Right lobe of liver (tissue), 6 donors: ENCODE data around the gene UBASH3B. TPM values are rescaled to one million over a fixed set of nuclear protein-coding genes. Genes with fewer than 3 reads are reported as not detected.

ENCODE experiments used
- ATAC-seq, 4 donors: fragments of 200-7000 bp; cut with Tn5 transposase; one replicate each; pipeline ENCODE4 v1.9.1; 2020; ENCODE audit warnings: mild to moderate bottlenecking in 4 of 4, moderate library complexity in 4 of 4
- DNase-seq, 3 donors: peaks; one replicate each; pipeline ENCODE4 v3.0.0-alpha.2; 2020
- H3K27ac ChIP-seq, 3 donors: fragments of 200-600 bp; one replicate each; pipeline ENCODE4 v1.8.0; 2022
- H3K27me3 ChIP-seq, 2 donors: fragments of 200-600 bp; one replicate each; pipeline ENCODE4 v1.8.0; 2022
- H3K36me3 ChIP-seq, 4 donors: fragments of 200-600 bp; sonication (generic) in 1 of 4; one replicate each; pipeline versions ENCODE4 v1.5.1 to v1.8.0; 2017 to 2022; ENCODE audit warnings: control low read depth in 1 of 4
- H3K4me1 ChIP-seq, 4 donors: fragments of 200-600 bp; sonication (generic) in 1 of 4; one replicate each; pipeline versions ENCODE4 v1.5.1 to v1.8.0; 2017 to 2022; ENCODE audit warnings: control low read depth in 1 of 4
- H3K4me3 ChIP-seq, 3 donors: fragments of 200-600 bp; one replicate each; pipeline ENCODE4 v1.8.0; 2022
- H3K9me3 ChIP-seq, 4 donors: fragments of 200-600 bp; sonication (generic) in 1 of 4; one replicate each; pipeline versions ENCODE4 v1.5.1 to v1.8.0; 2017 to 2022; ENCODE audit warnings: control low read depth in 1 of 4
- CTCF ChIP-seq, 4 donors: fragments of 200-600 bp in 3 of 4; fragments of 450-650 bp in 1 of 4; IDR thresholded peaks; one replicate each; pipeline versions ENCODE4 v1.5.1 to v1.8.0; 2016 to 2022; ENCODE audit warnings: antibody characterized with exemption in 4 of 4, mild to moderate bottlenecking in 2 of 4
- POLR2A ChIP-seq: fragments of 450-650 bp; IDR thresholded peaks from one replicate; pipeline ENCODE4 v1.6.1; 2017; ENCODE audit warnings: antibody characterized with exemption, mild to moderate bottlenecking
- WGBS: methylation state at CpG from one replicate; pipeline ENCODE4 v1.1.6; 2018; ENCODE audit warnings: low coverage, low lambda C conversion rate; ENCODE audit not compliant: insufficient coverage; ENCODE audit errors: missing lambda C conversion rate; 5-methylcytosine and 5-hydroxymethylcytosine counted together
- intact Hi-C, 2 donors: fragments of 100-400 bp; cut with DNase I; formaldehyde crosslinking; loops; one replicate each; pipeline versions ENCODE4 v1.11.2 to v1.14.1; 2022
- total RNA-seq, 6 experiments: library from RNA; depleted of rRNA in 2 of 6; stranded (reverse); fragments of >200 nt in 2 of 6; fragmentation: NEBNext Ultra II Directional in 3 of 6; extraction: Animal tissue kit (Norgen Biotek cat#: 25700) in 3 of 6; gene quantifications; one replicate each; pipeline versions ENCODE4 v1.1.0 to v1.2.4, GENCODE V29; 2016 to 2023
- donor health status: DM: no; HTN: yes; CAD: no.
- donor health status: DM: no; HTN: no; CAD: no.
- donor health status: DM: no; HTN: no; CAD: no.
- donor health status: DM: no; HTN: yes; CAD: no.
- donor health status: DM: no; HTN: yes; CAD: no.

The UBASH3B gene
- total RNA-seq, 6 experiments from 2014 or later: 1.7 to 10.5 (median 2.4) TPM

GRCh38 chr11:122852796-122853160 lies 197.3 kb downstream of the UBASH3B start:
- 36% methylated on average over 3 of the region's 5 CpGs for WGBS
- H3K27ac ChIP-seq: no peak overlapping the region

GRCh38 chr11:122853261-122853660 lies 197.7 kb downstream of the UBASH3B start:
- TF ChIP-seq CTCF (IDR thresholded peaks at IDR 0.05): no peak
- no peak for TF ChIP-seq POLR2A
- Histone ChIP-seq H3K36me3 (no peaks in the 10 kb centered on the region), H3K9me3 (no peaks in the 10 kb centered on the region), H3K27ac (no peak overlapping the region), H3K27me3 (no peaks in the 10 kb centered on the region), H3K4me3 (no peak overlapping the region), H3K4me1 (no peaks in the 10 kb centered on the region)
- intact Hi-C loops: loop anchor here in 1 of 2 donors (10.0 kb wide), 1 partner anchor 228 kb away; no protein-coding TSS in a partner anchor
- 81% methylated on average over 10 of the region's 11 CpGs for WGBS
- ATAC-seq (no peak), DNase-seq (no peak)

More at GRCh38 chr11:122852796-122853160, 197.3 kb downstream of the UBASH3B start:
- DNase-seq (no peak), ATAC-seq (no peak)
- Histone ChIP-seq H3K36me3 (no peaks in the 10 kb centered on the region), H3K4me3 (no peak overlapping the region), H3K4me1 (no peaks in the 10 kb centered on the region), H3K27me3 (no peaks in the 10 kb centered on the region), H3K9me3 (no peaks in the 10 kb centered on the region)
- intact Hi-C loops: loop anchor here in 1 of 2 donors (10.0 kb wide), 1 partner anchor 228 kb away; no protein-coding TSS in a partner anchor
- TF ChIP-seq CTCF (IDR thresholded peaks at IDR 0.05) (no peak), POLR2A (no peak)

- no peaks in the 10 kb centered on the region for H3K36me3 ChIP-seq
- TF ChIP-seq CTCF (IDR thresholded peaks at IDR 0.05) (peak; percentile 66 to 74 (median 73)), POLR2A (no peak)
- DNase-seq: no peak
- H3K9me3 ChIP-seq: no peaks in the 10 kb centered on the region
- H3K27ac ChIP-seq: no peak overlapping the region
- no peaks in the 10 kb centered on the region for H3K27me3 ChIP-seq
- WGBS: 35% methylated on average over 3 of the region's 3 CpGs
- no peak overlapping the region for H3K4me3 ChIP-seq
- peak; percentile 71 to 80 (median 74) for ATAC-seq
- no peaks in the 10 kb centered on the region for H3K4me1 ChIP-seq
- intact Hi-C loops: loop anchor here in 1 of 2 donors (10.0 kb wide), 1 partner anchor 229 kb away; no protein-coding TSS in a partner anchor
Measured at GRCh38 chr11:122853971-122854446, 198.5 kb downstream of the UBASH3B start.

GRCh38 chr11:122861631-122862030 lies 206.1 kb downstream of the UBASH3B start:
- H3K4me3 ChIP-seq: no peak overlapping the region
- H3K27ac ChIP-seq: no peak overlapping the region
- TF ChIP-seq POLR2A (no peak), CTCF (IDR thresholded peaks at IDR 0.05) (no peak)
- 29% methylated on average over 3 of the region's 3 CpGs for WGBS
- DNase-seq (no peak), ATAC-seq (no peak)
- H3K36me3 ChIP-seq: no peaks in the 10 kb centered on the region
- no peaks in the 10 kb centered on the region for H3K4me1 ChIP-seq
- intact Hi-C loops: loop anchor here in 1 of 2 donors (10.0 kb wide), 1 partner anchor 183 kb away; no protein-coding TSS in a partner anchor
- no peaks in the 10 kb centered on the region for H3K9me3 ChIP-seq
- peaks cover 0 to 7% of the 10 kb centered on the region in 2 donors for H3K27me3 ChIP-seq
